Measurements from ENCODE around the gene GIPR. TPM values are rescaled to one million over a fixed set of nuclear protein-coding genes. Genes with fewer than 3 reads are reported as not detected.

Gene GIPR
- total and polyA plus RNA-seq, 2 of the 13 experiments (the other 11 are each of a cell fraction or from before 2014, with no cell fraction given), result 0.15 to 1.2 TPM

GRCh38 chr19:45717131-45717982 lies 49.3 kb downstream of the GIPR start (continued):
- no peak for TF ChIP-seq AKNA (CRISPR knock-in tag; IDR thresholded peaks at IDR 0.05; ENCODE audit: borderline replicate concordance)
- TF ChIP-seq ZBTB10 (CRISPR knock-in tag; IDR thresholded peaks at IDR 0.05; ENCODE audit: borderline replicate concordance), result no peak; the same call in 1 of the 2 replicates
- TF ChIP-seq CENPBD1 (CRISPR knock-in tag; IDR thresholded peaks at IDR 0.05; ENCODE audit: borderline replicate concordance, low read depth), result no peak
- peak; percentile 95 for TF ChIP-seq ZMYM4 (CRISPR knock-in tag; IDR thresholded peaks at IDR 0.05)
- no peak for TF ChIP-seq SETDB1 (CRISPR knock-in tag; IDR thresholded peaks at IDR 0.05; ENCODE audit: borderline replicate concordance)
- TF ChIP-seq RBM22 (optimal IDR thresholded peaks at IDR 0.05; ENCODE audit: low read length), result no peak
- TF ChIP-seq ZNF17 (CRISPR knock-in tag; IDR thresholded peaks at IDR 0.05), result no peak
- TF ChIP-seq NFKB2 (CRISPR knock-in tag; IDR thresholded peaks at IDR 0.05; ENCODE audit: borderline replicate concordance), result peak; percentile 53; the same call in 1 of the 2 replicates
- peak; percentile 96 for TF ChIP-seq NFYC (CRISPR knock-in tag; IDR thresholded peaks at IDR 0.05)
- TF ChIP-seq GZF1 (CRISPR knock-in tag; IDR thresholded peaks at IDR 0.05), result no peak
- TF ChIP-seq RFXAP (CRISPR knock-in tag; IDR thresholded peaks at IDR 0.05; ENCODE audit: borderline replicate concordance), result peak; percentile 95
- TF ChIP-seq NKX3-1 (CRISPR knock-in tag; IDR thresholded peaks at IDR 0.05), result peak; percentile 39; the same call in 1 of the 2 replicates
- 0 out of 2 replicates have a peak, but pooled peaks have one; percentile 19 for TF ChIP-seq ZSCAN5A (CRISPR knock-in tag; IDR thresholded peaks at IDR 0.05; ENCODE audit: borderline replicate concordance)
- TF ChIP-seq MATR3 (CRISPR knock-in tag; IDR thresholded peaks at IDR 0.05), result no peak
- TF ChIP-seq ZNF382 (CRISPR knock-in tag; IDR thresholded peaks at IDR 0.05; ENCODE audit: borderline replicate concordance), result no peak
- TF ChIP-seq MIER3 (CRISPR knock-in tag; IDR thresholded peaks at IDR 0.05; ENCODE audit: borderline replicate concordance), result peak; percentile 76
- TF ChIP-seq ZNF362 (CRISPR knock-in tag; IDR thresholded peaks at IDR 0.05; ENCODE audit: borderline replicate concordance), result 0 out of 2 replicates have a peak, but pooled peaks have one; percentile 20
